Hepatocyte (in vitro differentiated cells): ENCODE data around the gene NSL1. TPM values are rescaled to one million over a fixed set of nuclear protein-coding genes. Genes with fewer than 3 reads are reported as not detected.
A peak's percentile ranks its signal among the peaks of the same experiment; 100 is the strongest.

Experiments
- DNase-seq: peaks from one replicate; pipeline ENCODE4 v3.0.0-alpha.2; 2016; ENCODE audit warnings: low spot score
- H2AFZ ChIP-seq: fragments of 200-600 bp; sonication (generic); 2 replicates; pipeline ENCODE4 v1.6.0; 2016; ENCODE audit warnings: antibody characterized with exemption, mild to moderate bottlenecking
- H3K27ac ChIP-seq: fragments of 200-600 bp; sonication (generic); 2 replicates; pipeline ENCODE4 v1.5.1; 2016; ENCODE audit warnings: mild to moderate bottlenecking
- H3K27me3 ChIP-seq: fragments of 200-600 bp; sonication (generic); 2 replicates; pipeline ENCODE4 v1.6.1; 2016
- H3K36me3 ChIP-seq: fragments of 200-600 bp; sonication (generic); replicated peaks from 2 replicates; pipeline ENCODE4 v1.5.1; 2016; ENCODE audit warnings: low read depth; ENCODE audit not compliant: insufficient read depth
- H3K4me1 ChIP-seq: fragments of 200-600 bp; sonication (generic); 2 replicates; pipeline ENCODE4 v1.5.1; 2016; ENCODE audit warnings: mild to moderate bottlenecking, moderate library complexity; ENCODE audit not compliant: insufficient read depth
- H3K4me2 ChIP-seq: fragments of 200-600 bp; sonication (generic); 2 replicates; pipeline ENCODE4 v1.6.0; 2016
- H3K4me3 ChIP-seq: fragments of 200-600 bp; sonication (generic); 2 replicates; pipeline ENCODE4 v1.5.1; 2016; ENCODE audit warnings: mild to moderate bottlenecking
- H3K79me2 ChIP-seq: fragments of 200-600 bp; sonication (generic); 2 replicates; pipeline ENCODE4 v1.6.0; 2017; ENCODE audit warnings: mild to moderate bottlenecking
- H3K9me2 ChIP-seq: fragments of 200-600 bp; sonication (generic); replicated peaks from 2 replicates; pipeline ENCODE4 v1.6.0; 2017; ENCODE audit warnings: mild to moderate bottlenecking; ENCODE audit not compliant: insufficient read depth
- H3K9me3 ChIP-seq: fragments of 200-600 bp; sonication (generic); 2 replicates; pipeline ENCODE4 v1.5.1; 2016; ENCODE audit warnings: low read depth, mild to moderate bottlenecking
- H4K20me1 ChIP-seq: fragments of 200-600 bp; sonication (generic); 2 replicates; pipeline ENCODE4 v1.6.0; 2016; ENCODE audit warnings: mild to moderate bottlenecking; ENCODE audit not compliant: insufficient read depth, poor library complexity, severe bottlenecking
- EZH2 ChIP-seq: fragments of 200-600 bp; sonication (generic); IDR thresholded peaks from 2 replicates; pipeline ENCODE4 v1.6.1; 2016; ENCODE audit warnings: antibody characterized with exemption, mild to moderate bottlenecking, borderline replicate concordance
- EZH2phosphoT487 ChIP-seq: fragments of 200-600 bp; sonication (generic); IDR thresholded peaks from one replicate; pipeline ENCODE4 v1.6.1; 2018; ENCODE audit warnings: antibody characterized with exemption, mild to moderate bottlenecking, low read depth, moderate library complexity; ENCODE audit not compliant: unreplicated experiment, severe bottlenecking
- WGBS: methylation state at CpG from one replicate; pipeline ENCODE4 v1.1.6; 2016; ENCODE audit warnings: low lambda C conversion rate; ENCODE audit errors: missing lambda C conversion rate; 5-methylcytosine and 5-hydroxymethylcytosine counted together
- polyA plus RNA-seq: library from polyadenylated mRNA; unstranded; fragments of >200 nt; fragmentation: Nextera tagmentation; extraction: Ambion mirVana; gene quantifications from 2 replicates; pipeline ENCODE4 v1.2.1, GENCODE V29; 2016
- total RNA-seq: library from RNA; depleted of rRNA; stranded (reverse); fragments of >200 nt; gene quantifications from 2 replicates; pipeline ENCODE4 v1.2.3, GENCODE V29; 2014
- TF ChIP-seq, protein P1 (sequence below): fragments of 200-600 bp; sonication (generic); IDR thresholded peaks from 2 replicates; pipeline ENCODE4 v1.5.1; 2016; ENCODE audit warnings: antibody characterized with exemption, mild to moderate bottlenecking; ENCODE audit not compliant: poor library complexity

The NSL1 gene
- total and polyA plus RNA-seq, 2 experiments from 2014 or later: 27.2 to 39.5 TPM

GRCh38 chr1:212699625-212700222, 91.9 kb downstream of the NSL1 start, which contains the start of gene BATF3:
BATF3 (minus strand) TSS chr1:212699840; CDS start chr1:212699762, 78 bp downstream.
- Histone ChIP-seq H3K36me3 (no peaks in the 10 kb centered on the region), H4K20me1 (no peaks in the 10 kb centered on the region), H3K4me1 (peaks cover 27% of the 10 kb centered on the region), H3K9me2 (no peaks in the 10 kb centered on the region), H3K79me2 (no peaks in the 10 kb centered on the region), H3K4me3 (peak within 1 kb of the TSS; percentile 65), H2AFZ (peak within 1 kb of the TSS; percentile 88), H3K27me3 (peaks cover 42% of the 10 kb centered on the region), H3K4me2 (peak within 1 kb of the TSS; percentile 100), H3K9me3 (no peaks in the 10 kb centered on the region), H3K27ac (no peak within 1 kb of the TSS)
- TF ChIP-seq, protein P1, sequence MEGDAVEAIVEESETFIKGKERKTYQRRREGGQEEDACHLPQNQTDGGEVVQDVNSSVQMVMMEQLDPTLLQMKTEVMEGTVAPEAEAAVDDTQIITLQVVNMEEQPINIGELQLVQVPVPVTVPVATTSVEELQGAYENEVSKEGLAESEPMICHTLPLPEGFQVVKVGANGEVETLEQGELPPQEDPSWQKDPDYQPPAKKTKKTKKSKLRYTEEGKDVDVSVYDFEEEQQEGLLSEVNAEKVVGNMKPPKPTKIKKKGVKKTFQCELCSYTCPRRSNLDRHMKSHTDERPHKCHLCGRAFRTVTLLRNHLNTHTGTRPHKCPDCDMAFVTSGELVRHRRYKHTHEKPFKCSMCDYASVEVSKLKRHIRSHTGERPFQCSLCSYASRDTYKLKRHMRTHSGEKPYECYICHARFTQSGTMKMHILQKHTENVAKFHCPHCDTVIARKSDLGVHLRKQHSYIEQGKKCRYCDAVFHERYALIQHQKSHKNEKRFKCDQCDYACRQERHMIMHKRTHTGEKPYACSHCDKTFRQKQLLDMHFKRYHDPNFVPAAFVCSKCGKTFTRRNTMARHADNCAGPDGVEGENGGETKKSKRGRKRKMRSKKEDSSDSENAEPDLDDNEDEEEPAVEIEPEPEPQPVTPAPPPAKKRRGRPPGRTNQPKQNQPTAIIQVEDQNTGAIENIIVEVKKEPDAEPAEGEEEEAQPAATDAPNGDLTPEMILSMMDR: no peak
- TF ChIP-seq EZH2phosphoT487 (no peak), EZH2 (peak; percentile 60)
- DNase-seq: peak; percentile 64
- WGBS: 2% methylated on average over 33 of the region's 79 CpGs

GRCh38 chr1:212699104-212699624, 92.4 kb downstream of the NSL1 start:
- Histone ChIP-seq H3K9me2 (no peaks in the 10 kb centered on the region), H4K20me1 (no peaks in the 10 kb centered on the region), H3K4me1 (peaks cover 27% of the 10 kb centered on the region), H3K79me2 (no peaks in the 10 kb centered on the region), H3K4me3 (peak overlapping the region; percentile 65), H3K27me3 (peaks cover 42% of the 10 kb centered on the region), H3K36me3 (no peaks in the 10 kb centered on the region), H3K4me2 (peak overlapping the region; percentile 100), H2AFZ (peak overlapping the region; percentile 37), H3K9me3 (no peaks in the 10 kb centered on the region), H3K27ac (no peak overlapping the region)
- DNase-seq: peak; percentile 72
- WGBS: 3% methylated on average over 13 of the region's 42 CpGs
- TF ChIP-seq, protein P1: peak; percentile 58
- TF ChIP-seq EZH2phosphoT487: no peak
- TF ChIP-seq EZH2: no peak

DNA sequence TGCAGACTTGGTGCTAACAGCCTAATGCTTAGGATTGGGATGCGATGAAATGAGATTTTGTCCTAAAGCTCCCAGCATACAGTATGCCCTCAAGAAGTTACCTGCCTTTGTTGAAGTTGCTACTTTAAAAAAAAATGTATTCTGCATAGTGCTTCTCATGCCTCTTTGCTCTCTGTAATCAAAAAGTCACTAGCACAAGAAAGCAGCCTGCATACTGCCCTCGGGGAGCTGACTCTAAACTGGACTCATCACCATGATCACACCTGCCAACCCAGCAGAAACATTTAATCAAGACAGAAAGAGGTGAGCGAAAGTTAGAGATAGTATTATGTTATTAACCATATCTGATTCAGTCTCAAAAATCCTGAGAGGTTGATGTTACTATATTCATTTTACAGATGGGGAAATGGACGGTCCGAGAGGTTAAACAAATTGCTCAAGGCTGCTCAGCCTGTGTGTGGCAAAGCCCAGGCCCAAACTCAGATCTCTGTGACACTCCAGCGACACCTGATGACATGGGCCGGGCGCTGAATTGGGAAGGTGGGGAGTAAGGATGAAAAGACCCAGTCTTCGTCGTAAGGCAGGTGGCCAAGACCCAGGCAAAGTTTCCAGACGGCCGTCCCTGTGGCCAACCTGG, 93.0 kb downstream of the NSL1 start:
- TF ChIP-seq EZH2 (no peak), EZH2phosphoT487 (no peak)
- TF ChIP-seq, protein P1: no peak
- 40% methylated on average over 12 of the region's 12 CpGs for WGBS
- H3K27me3 ChIP-seq: peaks cover 39% of the 10 kb centered on the region

More for the DNA sequence above, 93.0 kb downstream of the NSL1 start:
- H2AFZ ChIP-seq: peak overlapping the region; percentile 37
- H3K79me2 ChIP-seq: no peaks in the 10 kb centered on the region
- H3K36me3 ChIP-seq: no peaks in the 10 kb centered on the region
- peak overlapping the region; percentile 65 for H3K4me3 ChIP-seq
- H3K9me3 ChIP-seq: no peaks in the 10 kb centered on the region
- H3K4me1 ChIP-seq: peaks cover 27% of the 10 kb centered on the region
- peak overlapping the region; percentile 100 for H3K4me2 ChIP-seq
- no peaks in the 10 kb centered on the region for H3K9me2 ChIP-seq
- H3K27ac ChIP-seq: no peak overlapping the region
- H4K20me1 ChIP-seq: no peaks in the 10 kb centered on the region
- DNase-seq: no peak
